ENCODE results near the gene PDPK1. TPM values are rescaled to one million over a fixed set of nuclear protein-coding genes. Genes with fewer than 3 reads are reported as not detected.
"Not testable (repeated sequence)": the region's sequence is repeated elsewhere in the genome, so short reads cannot be mapped to it uniquely, and the experiment has no call there.

PDPK1 gene
- total and polyA plus RNA-seq, 2 of the 4 experiments (the other 2 are of a cell fraction) = 10.6 to 27.3 TPM

DNA sequence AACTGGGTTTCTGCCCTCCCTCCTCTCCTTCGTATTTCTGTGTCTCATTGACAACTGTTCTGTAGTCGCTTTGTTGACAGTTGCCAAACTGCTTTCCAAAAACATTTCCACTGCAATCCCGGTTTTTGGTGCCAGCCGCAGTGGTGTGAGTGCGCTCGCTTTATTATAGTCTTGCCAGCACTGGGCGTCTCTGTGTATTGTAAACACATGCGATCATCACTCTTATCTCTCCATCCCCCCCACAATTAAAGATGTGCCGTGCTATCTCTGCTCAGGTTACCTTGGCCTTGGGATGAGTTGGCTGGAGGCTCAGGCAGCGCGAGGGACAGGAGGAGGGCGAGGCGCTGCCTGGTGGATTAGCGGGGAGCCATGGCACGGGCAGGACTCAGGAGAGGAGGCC, 19.3 kb downstream of the PDPK1 start:
- H3K79me1 ChIP-seq (ENCODE audit: low read depth in 1 of 2, low read length in 2 of 2); H3K4me2 ChIP-seq (ENCODE audit: low read depth, low read length); H4K8ac ChIP-seq (ENCODE audit: low read depth in 2 of 2, low read length in 2 of 2); H3K9ac ChIP-seq (ENCODE audit: low read depth, low read length); H3K4me3 ChIP-seq (ENCODE audit: insufficient read depth, low read depth, low read length); H3K23ac ChIP-seq (ENCODE audit: low read depth, low read length); DNase-seq; H3K9me3 ChIP-seq (ENCODE audit: control insufficient read depth, insufficient read depth, low read length); H3K18ac ChIP-seq (ENCODE audit: low read depth, low read length); H4K20me1 ChIP-seq (ENCODE audit: insufficient read depth, low read length); H2BK5ac ChIP-seq (ENCODE audit: low read depth, low read length, poor library complexity, severe bottlenecking); BruUV-seq (replicated peaks); H3K56ac ChIP-seq (ENCODE audit: extremely low read depth, insufficient read depth, low read length); POLR2A ChIA-PET (ENCODE audit: unreplicated experiment); H3K4ac ChIP-seq (ENCODE audit: low read depth, low read length); H4K5ac ChIP-seq (ENCODE audit: low read depth, low read length); H4K91ac ChIP-seq (ENCODE audit: insufficient read depth, low read depth, low read length); CTCF ChIA-PET; H3K27me3 ChIP-seq (ENCODE audit: control insufficient read depth, insufficient read depth, low read length); H3K9me1 ChIP-seq (ENCODE audit: insufficient read depth, low read length); dilution Hi-C loops (cut with HindIII; ENCODE audit: low sequenced_read_pairs, unreplicated experiment); H3K36me3 ChIP-seq (ENCODE audit: control insufficient read depth, insufficient read depth, low read length); ATAC-seq (ENCODE audit: low read depth); in situ Hi-C loops (cut with MboI; ENCODE audit: low sequenced_read_pairs); H2BK15ac ChIP-seq (ENCODE audit: low read depth, low read length); H2AK9ac ChIP-seq (replicated peaks; ENCODE audit: low read depth, low read length, poor library complexity); H2BK120ac ChIP-seq (ENCODE audit: low read depth, low read length); H3K14ac ChIP-seq (replicated peaks; ENCODE audit: low read depth, low read length); H2AK5ac ChIP-seq (ENCODE audit: low read depth, low read length); H2BK20ac ChIP-seq (ENCODE audit: low read depth, low read length); intact Hi-C loops (cut with micrococcal nuclease); H3K27ac ChIP-seq (ENCODE audit: insufficient read depth, low read length); H3K4me1 ChIP-seq (ENCODE audit: control insufficient read depth, insufficient read depth, low read length); H2AFZ ChIP-seq (replicated peaks; ENCODE audit: low read length, poor library complexity): not testable (repeated sequence)
- WGBS, 2 experiments (ENCODE audit: extremely low coverage in 2 of 2, insufficient read length in 1 of 2) = no CpG with 5 or more reads among the region's 15 CpGs

DNA sequence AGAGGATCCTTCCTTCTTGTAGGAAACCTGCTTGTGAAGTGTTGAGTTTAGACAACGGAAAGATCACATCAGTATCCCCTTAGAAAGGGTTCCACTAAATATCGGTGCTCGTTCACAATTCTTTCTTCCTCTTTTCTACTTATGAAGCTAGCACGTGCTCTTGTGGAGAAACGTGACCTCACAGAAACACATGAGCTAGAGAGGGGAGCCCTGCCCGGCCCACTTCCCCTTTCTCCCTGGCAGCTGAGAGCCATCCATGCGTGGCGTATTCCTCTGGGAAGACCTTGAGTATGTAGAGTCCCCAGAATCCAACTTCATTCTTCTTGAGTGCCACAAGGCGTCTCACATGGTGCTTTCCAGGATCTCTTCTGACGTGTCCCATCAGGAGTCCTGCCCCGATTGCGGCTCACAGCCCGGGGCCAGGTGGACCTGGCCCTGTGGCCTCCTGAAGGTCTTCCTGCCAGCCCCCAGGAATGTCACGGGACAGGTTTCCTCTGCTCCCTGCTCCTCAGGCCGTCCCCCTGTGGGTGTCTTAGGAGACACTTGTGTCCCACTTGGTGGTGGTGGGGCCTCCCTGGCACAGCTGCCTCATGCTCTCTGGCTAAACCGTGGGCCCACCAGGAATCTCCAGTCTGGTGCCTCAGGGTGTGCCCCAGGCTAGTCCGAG, 22.4 kb downstream of the PDPK1 start:
- H3K4me1 ChIP-seq (ENCODE audit: control insufficient read depth, insufficient read depth, low read length); H3K14ac ChIP-seq (replicated peaks; ENCODE audit: low read depth, low read length); H3K18ac ChIP-seq (ENCODE audit: low read depth, low read length); ATAC-seq (ENCODE audit: low read depth); H3K4ac ChIP-seq (ENCODE audit: low read depth, low read length); DNase-seq; H3K56ac ChIP-seq (ENCODE audit: extremely low read depth, insufficient read depth, low read length); H3K4me3 ChIP-seq (ENCODE audit: insufficient read depth, low read depth, low read length); H4K20me1 ChIP-seq (ENCODE audit: insufficient read depth, low read length); H3K27me3 ChIP-seq (ENCODE audit: control insufficient read depth, insufficient read depth, low read length); CTCF ChIA-PET; H2AK9ac ChIP-seq (replicated peaks; ENCODE audit: low read depth, low read length, poor library complexity); BruUV-seq (replicated peaks); H2AK5ac ChIP-seq (ENCODE audit: low read depth, low read length); intact Hi-C loops (cut with micrococcal nuclease); H2BK5ac ChIP-seq (ENCODE audit: low read depth, low read length, poor library complexity, severe bottlenecking); H3K4me2 ChIP-seq (ENCODE audit: low read depth, low read length); H3K9me1 ChIP-seq (ENCODE audit: insufficient read depth, low read length); dilution Hi-C loops (cut with HindIII; ENCODE audit: low sequenced_read_pairs, unreplicated experiment); H2BK15ac ChIP-seq (ENCODE audit: low read depth, low read length); H3K9me3 ChIP-seq (ENCODE audit: control insufficient read depth, insufficient read depth, low read length); H3K23ac ChIP-seq (ENCODE audit: low read depth, low read length); H3K9ac ChIP-seq (ENCODE audit: low read depth, low read length); H2BK120ac ChIP-seq (ENCODE audit: low read depth, low read length); H3K36me3 ChIP-seq (ENCODE audit: control insufficient read depth, insufficient read depth, low read length); H4K5ac ChIP-seq (ENCODE audit: low read depth, low read length); H3K79me1 ChIP-seq (ENCODE audit: low read depth in 1 of 2, low read length in 2 of 2); H4K8ac ChIP-seq (ENCODE audit: low read depth in 2 of 2, low read length in 2 of 2); H3K27ac ChIP-seq (ENCODE audit: insufficient read depth, low read length); H2AFZ ChIP-seq (replicated peaks; ENCODE audit: low read length, poor library complexity); POLR2A ChIA-PET (ENCODE audit: unreplicated experiment); in situ Hi-C loops (cut with MboI; ENCODE audit: low sequenced_read_pairs); H4K91ac ChIP-seq (ENCODE audit: insufficient read depth, low read depth, low read length); H2BK20ac ChIP-seq (ENCODE audit: low read depth, low read length): not testable (repeated sequence)
- no CpG with 5 or more reads among the region's 17 CpGs for WGBS, 2 experiments (ENCODE audit: extremely low coverage in 2 of 2, insufficient read length in 1 of 2)

Data from IMR-90 (cell line).